HG03342 (cell line): ENCODE measurements around the gene NCAPG2.

Experiments
- ATAC-seq: cut with Tn5 transposase; IDR thresholded peaks from one replicate; pipeline ENCODE4 v1.9.1; 2021; ENCODE audit warnings: mild to moderate bottlenecking, moderate library complexity; ENCODE audit not compliant: unreplicated experiment

NCAPG2 gene

GRCh38 chr7:158733775-158734494, 29.3 kb upstream of the NCAPG2 start:
- no peak for ATAC-seq

- no peak for ATAC-seq
These were observed 28.6 kb upstream of the NCAPG2 start for GRCh38 chr7:158733220-158733519.

DNA sequence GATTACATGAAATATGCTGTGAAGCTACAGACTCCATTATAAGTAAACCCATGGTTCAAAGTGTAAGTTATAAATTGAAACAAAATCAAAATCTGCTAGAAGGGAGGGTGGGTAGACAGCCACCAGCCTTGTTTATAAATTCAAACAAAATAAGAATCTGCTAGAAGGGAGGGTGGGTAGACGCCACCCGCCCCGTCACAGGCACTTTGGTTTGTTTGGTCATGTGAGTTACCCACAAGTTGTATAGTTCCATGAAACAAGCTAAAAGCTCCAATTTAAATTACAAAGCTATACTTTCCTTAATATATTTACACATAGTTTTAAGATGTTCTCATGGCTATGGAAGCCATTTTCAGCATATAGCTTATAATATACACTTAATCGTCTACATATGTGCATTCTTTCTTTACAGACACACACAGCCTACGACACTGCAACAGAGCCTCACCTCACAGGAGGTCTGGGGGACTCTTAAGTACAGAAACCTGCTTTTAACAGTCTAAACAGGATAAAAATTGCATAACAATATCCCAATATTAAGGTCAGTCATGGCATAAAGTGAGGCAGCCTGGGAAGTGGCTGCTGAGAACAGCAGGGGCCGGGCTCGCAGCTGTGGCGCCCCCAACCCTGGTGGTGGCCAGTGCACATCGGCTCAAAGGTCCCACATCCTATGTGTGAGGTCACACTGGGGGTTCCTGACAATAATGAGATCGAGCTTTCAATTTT, 28.1 kb upstream of the NCAPG2 start:
- ATAC-seq: no peak

GRCh38 chr7:158731761-158732160, 27.2 kb upstream of the NCAPG2 start:
- ATAC-seq: no peak

DNA sequence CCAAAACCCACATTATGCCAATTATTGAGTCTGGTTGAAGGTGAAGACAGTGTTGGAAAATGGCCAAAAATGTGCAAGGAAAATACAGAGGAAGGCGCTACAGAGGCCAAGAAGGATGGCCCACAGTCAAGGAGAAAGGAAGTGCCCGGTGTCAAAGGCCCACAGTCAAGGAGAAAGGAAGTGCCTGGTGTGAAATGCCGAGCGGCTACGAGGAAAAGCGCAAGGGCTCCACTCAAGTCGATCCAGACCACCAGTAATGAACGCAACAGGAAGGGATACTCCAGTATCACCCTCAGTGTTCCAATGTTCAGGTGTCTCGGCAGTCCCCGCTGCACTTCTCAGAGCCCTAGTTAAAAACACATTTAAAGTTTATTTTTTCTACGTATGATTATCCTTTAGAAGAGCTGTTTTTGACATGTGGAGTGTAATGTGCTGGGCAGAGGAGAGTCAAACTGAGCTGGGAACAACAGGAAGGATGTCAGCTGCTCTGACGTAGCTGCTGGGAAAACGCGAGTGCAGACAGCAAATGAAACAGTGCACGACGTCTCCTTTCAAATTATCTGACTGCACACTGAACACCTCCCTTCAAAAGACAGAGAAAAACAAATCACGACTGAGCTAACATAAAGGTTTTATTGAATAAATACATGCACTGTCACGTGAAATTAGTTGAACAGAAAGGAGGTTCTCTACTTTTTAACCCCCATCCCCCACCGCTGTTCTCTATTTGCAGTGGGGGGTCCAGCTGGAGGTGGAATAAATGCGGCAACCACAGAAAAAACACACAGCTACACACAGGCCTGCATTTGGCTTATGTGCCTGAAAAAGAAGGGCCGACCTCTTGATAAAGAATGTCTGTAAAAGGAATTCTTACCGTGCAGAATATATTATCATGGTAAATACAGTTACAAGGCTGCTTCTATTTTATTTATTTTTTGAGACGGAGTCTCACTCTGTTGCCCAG, 26.1 kb upstream of the NCAPG2 start:
- no peak for ATAC-seq

DNA sequence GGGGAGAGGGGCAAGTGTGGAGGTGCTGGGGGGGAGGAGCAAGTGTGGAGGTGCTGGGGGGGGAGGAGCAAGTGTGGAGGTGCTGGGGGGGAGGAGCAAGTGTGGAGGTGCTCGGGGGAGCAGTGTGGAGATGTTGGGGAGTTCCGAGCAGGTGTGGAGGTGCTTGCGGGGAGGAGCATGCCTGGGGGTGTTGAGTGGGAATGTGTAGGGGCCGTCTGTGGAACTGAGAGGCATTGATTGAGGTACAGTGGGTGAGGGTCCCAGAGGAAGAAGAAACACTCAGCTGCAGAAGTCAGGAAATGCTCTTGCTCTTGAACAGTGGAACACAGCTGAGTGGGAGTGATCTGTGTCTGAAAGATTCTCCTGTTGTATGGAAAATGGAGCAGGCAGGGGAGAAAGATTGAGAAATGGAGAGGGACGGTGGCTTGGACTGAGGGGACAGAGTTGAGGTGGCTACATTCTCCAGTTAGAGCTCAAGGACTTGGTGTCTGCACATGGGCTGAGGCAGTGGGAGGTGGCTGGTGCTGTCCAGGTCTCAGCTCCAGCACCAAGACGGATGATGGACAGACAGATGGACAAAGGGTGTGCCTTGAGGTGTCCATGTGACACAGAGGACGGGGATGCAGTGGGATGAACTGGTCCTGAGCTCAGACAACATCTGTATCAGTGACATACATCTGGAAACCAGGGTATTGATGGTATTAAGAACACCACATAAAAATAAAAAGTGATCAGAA, 25.2 kb upstream of the NCAPG2 start:
- ATAC-seq: no peak

DNA sequence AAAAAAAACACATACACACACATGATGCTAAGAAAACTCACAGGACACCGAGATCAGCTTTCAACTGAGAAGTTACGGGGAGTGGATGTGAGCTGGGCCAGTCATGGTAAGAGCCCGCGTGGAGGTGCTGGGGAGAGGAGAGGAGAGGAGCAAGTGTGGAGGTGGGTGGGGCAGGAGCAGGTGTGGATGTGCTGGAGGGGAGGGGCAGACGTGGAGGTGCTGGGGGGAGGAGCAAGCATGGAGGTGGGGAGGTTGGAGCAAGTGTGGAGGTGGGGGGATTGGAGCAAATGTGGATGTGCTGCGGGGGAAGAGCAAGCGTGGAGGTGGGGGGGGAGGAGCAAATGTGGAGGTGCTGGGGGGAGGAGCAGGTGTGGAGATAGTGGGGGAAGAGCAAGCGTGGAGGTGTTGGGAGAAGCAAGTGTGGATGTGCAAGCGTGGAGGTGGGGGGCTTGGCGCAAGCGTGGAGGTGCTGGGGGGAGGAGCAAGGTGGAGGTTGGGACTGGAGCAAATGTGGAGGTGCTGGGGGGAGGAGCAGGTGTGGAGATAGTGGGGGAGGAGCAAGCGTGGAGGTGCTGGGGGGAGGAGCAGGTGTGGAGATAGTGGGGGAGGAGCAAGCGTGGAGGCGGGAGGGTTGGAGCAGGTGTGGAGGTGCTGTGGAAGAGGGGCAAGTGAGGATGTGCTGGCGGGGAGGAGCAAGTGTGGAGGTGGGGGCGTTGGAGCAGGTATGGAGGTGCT, 24.5 kb upstream of the NCAPG2 start:
- ATAC-seq: no peak

GRCh38 chr7:158727690-158728089, 23.1 kb upstream of the NCAPG2 start:
- ATAC-seq: no peak

GRCh38 chr7:158726277-158726807, 21.7 kb upstream of the NCAPG2 start:
- ATAC-seq: no peak

GRCh38 chr7:158725506-158725800, 20.8 kb upstream of the NCAPG2 start:
- no peak for ATAC-seq

DNA sequence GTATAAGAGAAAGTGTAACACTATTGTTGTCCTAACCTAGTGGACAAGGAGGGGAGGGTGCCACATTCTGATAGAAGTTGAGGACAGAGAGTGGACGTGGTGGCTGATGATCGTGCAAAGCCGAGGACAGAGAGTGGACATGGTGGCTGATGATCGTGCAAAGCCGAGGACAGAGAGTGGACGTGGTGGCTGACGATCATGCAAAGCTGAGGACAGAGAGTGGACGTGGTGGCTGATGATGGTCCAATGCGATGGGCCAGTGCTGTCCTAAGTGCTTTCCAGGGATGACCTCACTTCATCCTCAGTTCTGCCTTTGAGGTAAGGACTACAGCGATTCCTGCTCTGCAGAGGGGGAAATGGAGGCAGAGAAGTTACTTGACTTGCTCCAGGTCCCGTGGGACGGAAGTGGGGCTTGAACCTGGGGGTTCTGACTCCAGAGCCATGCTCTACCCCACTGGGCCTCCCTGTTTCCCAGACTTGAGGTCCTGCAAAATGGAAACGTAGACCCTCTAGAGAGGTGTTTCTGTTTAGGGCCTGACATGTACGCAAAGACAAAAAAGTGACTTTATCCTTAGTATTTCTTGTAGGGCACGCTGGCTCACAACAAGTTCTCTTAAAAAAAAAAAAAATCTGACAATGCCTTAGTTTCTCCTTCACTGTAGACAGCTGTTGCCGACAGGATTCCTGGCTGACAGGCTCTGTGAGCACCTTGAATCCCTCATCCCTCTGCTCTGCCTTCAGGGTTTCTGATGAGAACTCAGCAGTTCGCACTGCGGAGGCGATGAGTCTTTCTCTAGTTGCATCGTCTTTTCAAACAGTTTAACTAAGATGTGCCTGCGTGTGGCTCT, 20.3 kb upstream of the NCAPG2 start:
- no peak for ATAC-seq

GRCh38 chr7:158723714-158724385, 19.2 kb upstream of the NCAPG2 start:
- ATAC-seq: no peak

DNA sequence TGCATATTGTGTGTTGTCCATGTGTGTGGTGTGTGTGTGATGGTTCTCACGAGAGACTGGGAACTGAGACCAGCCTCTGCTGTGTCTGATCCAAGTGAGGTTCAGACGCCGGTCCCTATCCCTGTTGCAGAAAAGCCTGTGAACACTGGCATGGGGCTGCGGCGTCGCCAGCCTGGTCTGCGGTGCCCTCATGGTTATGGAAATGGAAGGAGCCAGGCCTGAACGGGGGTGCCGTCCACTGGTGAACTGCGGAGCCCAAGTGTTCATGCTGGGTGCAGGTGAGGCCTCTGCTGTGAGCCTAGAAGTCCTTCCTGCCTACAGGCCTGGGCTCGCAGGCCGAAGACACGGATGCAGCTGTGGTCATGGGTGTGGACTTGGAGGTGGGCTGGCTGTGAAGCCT, 18.7 kb upstream of the NCAPG2 start:
- no peak for ATAC-seq

GRCh38 chr7:158722574-158723237, 18.1 kb upstream of the NCAPG2 start:
- ATAC-seq: no peak

GRCh38 chr7:158720112-158720511, 15.5 kb upstream of the NCAPG2 start:
- ATAC-seq: no peak

- no peak for ATAC-seq
These were observed 12.2 kb upstream of the NCAPG2 start for GRCh38 chr7:158716802-158717201.

GRCh38 chr7:158710651-158711102, 6.1 kb upstream of the NCAPG2 start:
- ATAC-seq: peak; percentile 59

GRCh38 chr7:158707610-158708009, 3.0 kb upstream of the NCAPG2 start:
- no peak for ATAC-seq
